Upper lobe of left lung (tissue), 6 donors: ENCODE results near the gene FOXO1. TPM values are rescaled to one million over a fixed set of nuclear protein-coding genes. Genes with fewer than 3 reads are reported as not detected.

Experiments
- ATAC-seq, 2 donors: fragments of 200-7000 bp; cut with Tn5 transposase; one replicate each; pipeline ENCODE4 v1.9.1; 2022; ENCODE audit warnings: mild to moderate bottlenecking in 2 of 2, moderate library complexity in 2 of 2; ENCODE audit not compliant: low FRiP score in 2 of 2
- DNase-seq, 2 donors: peaks; one replicate each; pipeline ENCODE4 v3.0.0-alpha.2; 2019 to 2020
- H3K27ac ChIP-seq, 4 donors: fragments of 200-600 bp; sonication (generic); one replicate each; pipeline ENCODE4 v1.5.1; 2016 to 2019
- H3K27me3 ChIP-seq, 4 donors: fragments of 200-600 bp; sonication (generic); one replicate each; pipeline ENCODE4 v1.5.1; 2017 to 2019
- H3K36me3 ChIP-seq, 4 donors: fragments of 200-600 bp; sonication (generic); one replicate each; pipeline ENCODE4 v1.5.1; 2016 to 2019
- H3K4me1 ChIP-seq, 4 donors: fragments of 200-600 bp; sonication (generic); one replicate each; pipeline ENCODE4 v1.5.1; 2018 to 2019
- H3K4me3 ChIP-seq, 4 donors: fragments of 200-600 bp; sonication (generic); one replicate each; pipeline ENCODE4 v1.5.1; 2017 to 2019; ENCODE audit warnings: mild to moderate bottlenecking in 2 of 4, moderate library complexity in 1 of 4
- H3K9me3 ChIP-seq, 4 donors: fragments of 200-600 bp; sonication (generic); one replicate each; pipeline ENCODE4 v1.5.1; 2018 to 2019
- EP300 ChIP-seq, 4 donors: sonication (generic); formaldehyde crosslinking; IDR thresholded peaks; one replicate each; pipeline ENCODE4 v1.5.1; 2017; ENCODE audit warnings: antibody characterized with exemption in 4 of 4, control low read depth in 2 of 4
- POLR2A ChIP-seq, 4 donors: fragments of 450-650 bp; IDR thresholded peaks; one replicate each; pipeline ENCODE4 v1.5.1; 2016 to 2017; ENCODE audit warnings: antibody characterized with exemption in 4 of 4, mild to moderate bottlenecking in 2 of 4
- POLR2AphosphoS5 ChIP-seq, 2 donors: sonication (generic); formaldehyde crosslinking; IDR thresholded peaks; one replicate each; pipeline ENCODE4 v1.5.1; 2017; ENCODE audit warnings: antibody characterized with exemption in 2 of 2
- WGBS, 2 donors: methylation state at CpG; one replicate each; pipeline ENCODE4 v1.1.5; 2017 to 2018; 5-methylcytosine and 5-hydroxymethylcytosine counted together
- total RNA-seq, 6 donors: library from RNA; depleted of rRNA in 4 of 6; stranded (reverse); fragments of >200 nt in 4 of 6; gene quantifications; one replicate each; pipeline versions ENCODE4 v1.1.0 to v1.2.1, GENCODE V29; 2016 to 2021
- TF ChIP-seq, protein P1 (sequence below), 6 experiments: fragments of 450-650 bp in 4 of 6; fragments of 200-600 bp in 2 of 6; sonication (generic) in 2 of 6; IDR thresholded peaks; one replicate each; pipeline ENCODE4 v1.5.1; 2016 to 2019; ENCODE audit warnings: antibody characterized with exemption in 6 of 6
- donor health status: DM: no; HTN: no; CAD: no; lungs with moderate emphysema.
- donor health status: DM: no; HTN: yes; CAD: no; lungs with severe emphysema.

FOXO1 gene
- total RNA-seq, 6 donors from 2014 or later = 23.0 to 36.8 (median 31.2) TPM

GRCh38 chr13:40585911-40586471 is 80.5 kb downstream of the FOXO1 start:
- Histone ChIP-seq H3K27ac (peak overlapping the region in 2 of 4 donors; percentile 2 to 4), H3K4me1 (peaks cover 47 to 69% (median 59%) of the 10 kb centered on the region in 4 donors)

GRCh38 chr13:40583738-40584137 is 82.7 kb downstream of the FOXO1 start:
- ATAC-seq = no peak
- Histone ChIP-seq H3K9me3 (peaks cover 0 to 11% (median 0%) of the 10 kb centered on the region in 4 donors), H3K4me3 (no peak overlapping the region), H3K4me1 (peaks cover 34 to 59% (median 47%) of the 10 kb centered on the region in 4 donors), H3K27ac (no peak overlapping the region), H3K27me3 (no peaks in the 10 kb centered on the region), H3K36me3 (no peaks in the 10 kb centered on the region)
- TF ChIP-seq, protein P1, sequence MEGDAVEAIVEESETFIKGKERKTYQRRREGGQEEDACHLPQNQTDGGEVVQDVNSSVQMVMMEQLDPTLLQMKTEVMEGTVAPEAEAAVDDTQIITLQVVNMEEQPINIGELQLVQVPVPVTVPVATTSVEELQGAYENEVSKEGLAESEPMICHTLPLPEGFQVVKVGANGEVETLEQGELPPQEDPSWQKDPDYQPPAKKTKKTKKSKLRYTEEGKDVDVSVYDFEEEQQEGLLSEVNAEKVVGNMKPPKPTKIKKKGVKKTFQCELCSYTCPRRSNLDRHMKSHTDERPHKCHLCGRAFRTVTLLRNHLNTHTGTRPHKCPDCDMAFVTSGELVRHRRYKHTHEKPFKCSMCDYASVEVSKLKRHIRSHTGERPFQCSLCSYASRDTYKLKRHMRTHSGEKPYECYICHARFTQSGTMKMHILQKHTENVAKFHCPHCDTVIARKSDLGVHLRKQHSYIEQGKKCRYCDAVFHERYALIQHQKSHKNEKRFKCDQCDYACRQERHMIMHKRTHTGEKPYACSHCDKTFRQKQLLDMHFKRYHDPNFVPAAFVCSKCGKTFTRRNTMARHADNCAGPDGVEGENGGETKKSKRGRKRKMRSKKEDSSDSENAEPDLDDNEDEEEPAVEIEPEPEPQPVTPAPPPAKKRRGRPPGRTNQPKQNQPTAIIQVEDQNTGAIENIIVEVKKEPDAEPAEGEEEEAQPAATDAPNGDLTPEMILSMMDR (IDR thresholded peaks at IDR 0.05) = no peak
- TF ChIP-seq EP300 (IDR thresholded peaks at IDR 0.05) (no peak), POLR2A (IDR thresholded peaks at IDR 0.05) (no peak), POLR2AphosphoS5 (IDR thresholded peaks at IDR 0.05) (no peak)
- DNase-seq = no peak

More at GRCh38 chr13:40585911-40586471, 80.5 kb downstream of the FOXO1 start:
- no peak for TF ChIP-seq POLR2A (IDR thresholded peaks at IDR 0.05)
- TF ChIP-seq, protein P1 (IDR thresholded peaks at IDR 0.05) = no peak
- TF ChIP-seq EP300 (IDR thresholded peaks at IDR 0.05) = no peak
- TF ChIP-seq POLR2AphosphoS5 (IDR thresholded peaks at IDR 0.05) = no peak
- WGBS, 2 donors = 52 to 73% methylated on average over 1 of the region's 1 CpG
- H3K4me3 ChIP-seq = no peak overlapping the region
- no peak for ATAC-seq
- peaks cover 0 to 11% (median 0%) of the 10 kb centered on the region in 4 donors for H3K9me3 ChIP-seq
- DNase-seq = no peak
- H3K27me3 ChIP-seq = no peaks in the 10 kb centered on the region
- no peaks in the 10 kb centered on the region for H3K36me3 ChIP-seq

DNA sequence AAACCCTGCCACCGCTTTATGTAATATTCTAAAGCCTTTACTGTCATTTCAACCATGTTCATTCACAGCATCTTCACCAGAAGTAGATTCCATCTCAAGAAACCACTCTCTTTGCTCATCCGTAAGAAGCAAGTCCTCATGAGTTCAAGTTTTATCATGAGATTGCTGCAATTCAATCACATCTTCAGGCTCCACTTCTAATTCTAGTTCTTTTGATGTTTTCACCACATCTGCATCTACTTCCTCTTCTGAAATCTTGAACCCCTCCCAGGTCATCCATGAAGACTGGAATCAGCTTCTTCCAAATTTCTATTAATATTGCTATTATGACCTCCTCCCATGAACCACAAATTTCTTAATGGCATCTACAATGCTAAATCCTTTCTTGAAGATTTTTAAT is 83.9 kb downstream of the FOXO1 start:
- Histone ChIP-seq H3K4me1 (peaks cover 29 to 56% (median 44%) of the 10 kb centered on the region in 4 donors), H3K9me3 (peaks cover 0 to 11% (median 0%) of the 10 kb centered on the region in 4 donors), H3K4me3 (no peak overlapping the region), H3K27me3 (no peaks in the 10 kb centered on the region), H3K27ac (no peak overlapping the region), H3K36me3 (no peaks in the 10 kb centered on the region)
- ATAC-seq = no peak
- TF ChIP-seq POLR2AphosphoS5 (IDR thresholded peaks at IDR 0.05) (no peak), POLR2A (IDR thresholded peaks at IDR 0.05) (no peak), EP300 (IDR thresholded peaks at IDR 0.05) (no peak)
- TF ChIP-seq, protein P1 (IDR thresholded peaks at IDR 0.05) = no peak
- 94% methylated on average over 2 of the region's 2 CpGs for WGBS, 2 donors
- DNase-seq = no peak

DNA sequence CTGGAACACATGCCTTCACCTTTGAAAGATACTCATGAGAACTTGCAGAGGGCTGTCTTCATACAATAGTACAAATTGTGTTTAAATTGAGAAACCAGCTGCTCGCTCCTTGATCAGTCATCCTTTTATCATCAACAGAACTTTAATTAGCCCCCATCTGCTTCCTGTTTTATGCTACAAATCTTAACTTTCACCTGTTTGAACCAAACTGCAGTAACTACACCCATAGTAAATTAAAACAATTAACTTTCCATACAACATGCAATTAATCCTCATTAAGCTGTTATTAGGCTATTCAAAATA is 85.2 kb downstream of the FOXO1 start:
- H3K4me1 ChIP-seq = peaks cover 23 to 54% (median 37%) of the 10 kb centered on the region in 4 donors
- no peak for ATAC-seq
- TF ChIP-seq, protein P1 (IDR thresholded peaks at IDR 0.05) = no peak
- TF ChIP-seq POLR2A (IDR thresholded peaks at IDR 0.05) (no peak), POLR2AphosphoS5 (IDR thresholded peaks at IDR 0.05) (no peak), EP300 (IDR thresholded peaks at IDR 0.05) (no peak)
- WGBS, 2 donors = 79% methylated on average over 1 of the region's 1 CpG
- no peaks in the 10 kb centered on the region for H3K36me3 ChIP-seq
- no peak overlapping the region for H3K4me3 ChIP-seq
- no peaks in the 10 kb centered on the region for H3K27me3 ChIP-seq
- DNase-seq = no peak
- H3K27ac ChIP-seq = no peak overlapping the region
- peaks cover 0 to 11% (median 0%) of the 10 kb centered on the region in 4 donors for H3K9me3 ChIP-seq
